Breast epithelium (tissue), 3 donors: ENCODE measurements around the gene GPR62.

Experiments used
- CTCF ChIP-seq, 3 donors: fragments of 450-650 bp; IDR thresholded peaks; one replicate each; pipeline ENCODE4 v1.5.1; 2016 to 2017; ENCODE audit warnings: antibody characterized with exemption in 3 of 3, mild to moderate bottlenecking in 3 of 3, moderate library complexity in 3 of 3
- POLR2AphosphoS5 ChIP-seq, 3 donors: sonication (generic); formaldehyde crosslinking; IDR thresholded peaks; one replicate each; pipeline ENCODE4 v1.6.1; 2017; ENCODE audit warnings: antibody characterized with exemption in 3 of 3

GRCh38 chr3:51992017-51992682 is 37.0 kb downstream of the GPR62 start:
- TF ChIP-seq POLR2AphosphoS5 (IDR thresholded peaks at IDR 0.05) (no peak), CTCF (IDR thresholded peaks at IDR 0.05) (no peak)
